HG02970 (cell line): Measurements from ENCODE around the gene SARNP.
"Not testable (repeated sequence)": the region's sequence is repeated elsewhere in the genome, so short reads cannot be mapped to it uniquely, and the experiment has no call there.

Experiments
- ATAC-seq: cut with Tn5 transposase; IDR thresholded peaks from one replicate; pipeline ENCODE4 v1.9.1; 2021; ENCODE audit warnings: mild to moderate bottlenecking, moderate library complexity, moderate number of reproducible peaks; ENCODE audit not compliant: unreplicated experiment, low FRiP score

SARNP gene

DNA sequence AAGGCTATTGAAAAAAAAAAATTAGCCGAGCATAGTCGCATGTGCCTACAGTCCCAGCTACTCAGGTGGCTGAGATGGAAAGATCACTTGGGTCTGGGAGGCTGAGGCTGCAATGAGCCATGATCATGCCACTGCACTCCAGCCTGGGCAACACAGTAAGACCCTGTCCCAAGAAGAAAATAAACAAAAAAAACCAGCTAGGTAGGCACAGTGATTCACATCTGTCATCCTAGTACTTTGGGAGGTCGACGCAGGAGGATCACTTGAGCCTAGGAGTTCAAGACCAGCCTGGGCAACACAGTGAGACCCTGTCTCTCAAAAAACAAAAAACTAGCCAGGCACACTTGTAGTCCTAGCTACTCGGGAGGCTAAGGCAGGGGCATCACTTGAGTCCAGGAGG lies 8.2 kb downstream of the SARNP start:
- no peak for ATAC-seq

DNA sequence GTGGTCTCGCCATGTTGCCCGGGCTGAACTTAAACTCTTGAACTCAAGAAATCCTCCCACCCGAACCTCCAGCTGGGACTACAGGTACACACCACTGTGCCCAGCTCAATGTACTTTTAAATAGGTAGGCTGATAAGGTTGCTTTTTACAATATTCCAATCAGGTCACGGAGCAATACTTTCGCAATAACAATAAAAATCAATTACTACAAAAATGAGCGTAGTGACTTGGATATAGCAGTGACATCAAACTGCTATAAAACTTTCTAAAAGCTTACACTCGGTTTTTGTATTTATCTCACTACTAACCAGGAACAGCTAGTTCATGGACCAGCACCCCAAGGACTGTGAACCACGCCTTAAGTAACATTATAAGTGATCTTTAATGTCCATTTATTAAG lies 10.5 kb downstream of the SARNP start:
- no peak for ATAC-seq

DNA sequence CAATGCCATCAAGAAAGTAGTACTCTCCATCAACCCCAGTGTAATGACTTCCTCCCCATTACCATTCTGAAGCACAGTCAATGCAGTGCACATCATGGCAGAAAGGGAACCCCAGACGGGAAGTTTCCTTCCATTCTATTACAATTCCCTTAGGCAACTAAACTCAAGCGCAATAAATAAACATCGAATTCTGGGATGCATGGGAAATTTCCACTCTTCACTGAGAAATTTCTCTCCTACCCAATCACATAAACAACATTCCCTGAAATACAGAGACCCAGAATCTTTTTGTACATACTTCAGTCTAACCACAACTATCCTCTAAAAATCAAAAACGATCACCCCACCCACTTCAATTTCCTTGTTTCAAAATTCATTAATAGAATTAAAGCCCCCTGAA lies 20.0 kb downstream of the SARNP start:
- ATAC-seq, result no peak

DNA sequence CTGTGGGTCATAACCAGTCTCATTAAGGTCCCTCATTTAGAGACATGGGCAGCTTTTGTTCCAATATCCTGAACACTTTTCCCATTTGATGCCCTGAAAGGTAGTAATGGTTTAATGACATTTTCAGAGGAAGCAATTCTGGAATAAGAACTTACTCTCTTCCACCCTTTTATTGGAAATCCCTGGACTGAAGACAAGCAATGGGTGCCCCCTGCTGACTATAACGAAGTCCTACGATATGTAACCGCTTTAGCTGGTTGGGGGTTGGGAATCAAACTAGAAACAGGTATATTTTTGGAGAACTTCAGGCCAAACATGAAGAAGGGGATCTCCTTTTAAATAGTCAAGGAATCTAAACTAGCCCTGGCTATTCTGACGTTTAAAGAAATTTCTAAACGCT lies 20.5 kb downstream of the SARNP start:
- no peak for ATAC-seq

DNA sequence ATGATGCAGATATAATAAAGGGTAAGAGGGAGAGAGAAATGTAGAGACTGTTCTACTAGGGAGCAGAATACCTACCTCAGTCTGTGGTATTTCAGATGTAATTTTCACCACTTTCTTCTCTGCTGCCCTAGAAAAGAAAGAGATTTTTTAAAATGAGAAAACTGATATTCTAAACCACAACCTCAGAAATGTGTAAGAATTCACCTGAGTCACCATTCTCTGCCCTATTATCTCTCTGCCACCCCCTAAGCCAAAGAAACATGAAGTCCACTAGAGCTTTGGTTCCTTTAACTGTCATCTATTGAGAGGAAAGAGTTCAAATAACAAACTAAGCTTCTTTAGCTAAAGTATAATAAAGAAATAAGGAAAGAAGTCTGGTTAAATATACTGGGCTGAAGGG lies 21.6 kb downstream of the SARNP start:
- no peak for ATAC-seq

DNA sequence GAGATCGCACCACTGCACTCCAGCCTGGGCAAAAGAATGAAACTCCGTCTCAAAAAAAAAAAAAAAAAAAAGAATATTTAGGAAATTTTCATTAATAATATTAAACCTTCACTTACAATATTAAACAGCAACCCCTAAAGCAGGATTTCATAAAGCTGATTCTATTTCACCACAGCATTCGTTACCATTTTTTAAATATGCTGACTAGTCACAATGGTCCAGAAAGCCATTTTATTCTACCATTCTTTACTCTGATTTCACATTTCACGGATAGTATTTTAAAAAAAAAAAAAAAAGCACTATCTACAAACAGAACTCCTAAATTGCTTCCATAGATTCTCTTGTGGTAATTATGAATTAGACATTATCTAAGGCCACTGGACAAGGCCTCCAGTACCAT lies 27.6 kb downstream of the SARNP start:
- no peak for ATAC-seq

DNA sequence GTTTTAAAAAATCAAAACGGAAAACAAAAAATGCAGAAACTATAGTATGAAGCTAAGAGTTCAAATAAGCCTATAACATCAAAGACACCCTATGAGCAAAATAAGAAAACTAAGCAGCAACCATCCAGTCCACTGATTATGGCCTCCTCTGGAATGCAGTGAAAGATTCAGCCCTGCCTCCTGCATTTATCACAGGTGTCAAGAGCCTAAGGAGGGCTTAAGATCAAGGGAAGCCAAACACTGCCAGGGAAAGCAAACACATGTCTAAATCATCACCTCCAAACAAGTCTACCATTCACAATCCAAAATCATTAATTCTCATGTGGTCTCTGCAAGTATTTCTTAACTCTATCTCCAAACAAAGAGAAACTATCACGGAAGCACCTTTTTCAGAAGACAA lies 28.4 kb downstream of the SARNP start:
- no peak for ATAC-seq

DNA sequence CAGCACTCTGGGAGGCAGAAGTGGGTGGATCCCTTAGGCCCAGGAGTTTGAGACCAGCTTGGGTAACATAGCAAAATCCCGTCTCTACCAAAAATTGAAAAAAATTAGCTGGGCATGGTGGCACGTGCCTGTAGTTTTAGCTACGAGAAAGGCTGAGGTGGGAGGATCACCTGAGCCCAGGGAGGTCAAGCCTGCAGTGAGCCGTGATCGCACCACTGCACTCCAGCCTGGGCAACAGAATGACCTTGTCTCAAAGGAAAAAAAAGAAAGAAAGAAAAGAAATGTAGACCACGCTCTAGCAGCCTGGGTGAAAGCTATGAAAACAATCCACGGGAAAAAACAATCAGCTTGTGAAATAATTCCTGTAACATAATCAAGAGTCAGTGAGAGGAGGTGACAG lies 29.0 kb downstream of the SARNP start:
- ATAC-seq, result no peak

DNA sequence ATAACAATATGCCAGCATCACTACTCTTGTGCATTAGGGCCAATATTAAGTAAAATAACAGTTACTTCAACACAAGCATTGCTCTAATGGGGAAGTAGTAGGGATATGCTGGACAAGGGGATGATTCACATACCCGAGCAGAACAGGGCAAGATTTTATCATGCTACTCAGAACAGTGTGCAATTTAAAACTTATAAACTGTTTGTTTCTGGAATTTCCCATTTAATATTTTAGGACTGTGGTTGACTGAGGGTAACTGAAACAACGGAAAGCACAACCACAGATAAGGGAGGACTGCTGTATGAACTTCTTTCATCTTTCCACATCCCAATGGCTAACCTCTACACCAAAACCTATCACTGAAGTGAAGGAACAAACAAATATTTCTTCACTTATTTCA lies 36.8 kb downstream of the SARNP start:
- no peak for ATAC-seq

DNA sequence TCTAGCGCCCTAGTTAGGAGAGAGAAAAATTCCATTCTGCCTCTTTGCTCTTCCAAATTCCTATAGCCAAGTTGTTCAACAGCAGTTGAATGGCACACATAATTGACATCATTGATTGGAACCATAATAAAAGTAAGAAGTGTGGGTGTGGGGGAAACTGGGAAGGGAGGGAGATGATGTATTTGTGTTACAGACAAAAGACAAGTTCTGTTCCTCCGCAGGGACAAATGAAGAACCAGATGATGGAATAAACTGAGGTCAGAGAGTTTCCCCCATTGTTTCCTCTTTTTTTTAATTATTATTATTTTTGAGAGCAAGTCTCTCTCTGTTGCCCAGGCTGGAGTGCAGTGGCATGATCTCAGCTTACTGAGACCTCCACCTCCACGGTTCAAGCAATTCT lies 39.7 kb downstream of the SARNP start:
- no peak for ATAC-seq

DNA sequence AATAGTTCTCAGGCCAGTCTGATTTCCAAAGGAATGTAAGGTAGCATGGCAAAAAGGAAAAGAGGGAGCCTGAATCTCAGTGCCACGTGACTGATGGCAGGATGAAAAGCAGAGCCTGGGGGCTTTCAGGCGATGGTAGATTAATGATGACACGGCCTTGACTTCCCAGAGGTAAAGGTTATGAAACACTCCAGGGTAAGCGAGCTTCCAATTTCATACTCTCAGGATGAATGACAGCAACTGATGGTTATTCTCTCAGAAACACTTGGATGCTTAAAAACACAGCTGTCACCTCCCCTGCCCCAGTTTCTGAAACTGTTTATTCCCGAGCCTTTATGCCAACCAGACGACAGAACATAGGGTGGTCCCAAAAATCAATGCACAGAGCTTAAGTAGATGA lies 45.8 kb downstream of the SARNP start:
- no peak for ATAC-seq

DNA sequence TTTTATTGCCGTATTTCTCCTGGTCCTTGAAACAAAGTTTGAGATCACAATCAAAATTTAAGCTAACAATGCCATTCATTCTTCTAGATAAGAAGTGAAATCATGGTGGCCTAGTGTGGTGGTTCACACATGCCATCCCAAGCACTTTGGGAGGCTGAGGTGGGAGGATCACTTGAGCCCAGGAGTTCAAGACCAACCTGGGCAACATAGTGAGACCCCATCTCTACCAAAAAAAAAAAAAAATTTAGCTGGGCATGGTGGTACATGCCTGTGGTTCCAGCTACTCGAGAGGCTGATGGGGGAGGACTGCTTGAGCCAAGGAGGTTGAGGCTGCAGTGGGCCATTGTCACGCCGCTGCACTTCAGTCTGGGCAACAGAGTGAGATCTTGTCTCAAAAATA lies 50.4 kb downstream of the SARNP start:
- ATAC-seq, result no peak

DNA sequence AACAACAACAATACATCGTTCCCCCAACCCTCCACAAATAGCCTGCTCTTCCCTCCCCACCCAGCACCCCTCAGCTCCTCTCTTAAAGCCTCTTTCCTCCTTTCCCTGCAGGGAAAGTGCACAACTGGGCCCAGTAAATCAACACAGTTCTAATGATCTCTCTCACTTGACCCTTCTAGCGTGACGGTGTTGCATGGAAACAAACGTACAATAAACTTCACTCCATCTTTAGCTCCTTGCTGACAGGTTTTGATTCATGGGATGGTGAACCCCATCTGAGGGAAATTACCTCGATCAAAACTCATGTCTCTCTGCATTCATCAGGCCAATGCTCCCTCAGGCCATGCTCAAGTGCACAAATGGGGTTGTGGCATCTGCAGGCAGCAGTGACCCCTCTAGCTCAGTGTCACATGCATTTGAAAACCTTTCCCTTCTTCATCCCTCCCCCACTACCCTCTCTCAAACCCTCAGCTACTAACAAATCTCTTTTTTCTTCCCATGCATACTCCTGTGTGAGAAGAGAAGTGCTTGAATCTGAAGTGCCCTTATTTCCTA lies 51.7 kb downstream of the SARNP start:
- no peak for ATAC-seq

DNA sequence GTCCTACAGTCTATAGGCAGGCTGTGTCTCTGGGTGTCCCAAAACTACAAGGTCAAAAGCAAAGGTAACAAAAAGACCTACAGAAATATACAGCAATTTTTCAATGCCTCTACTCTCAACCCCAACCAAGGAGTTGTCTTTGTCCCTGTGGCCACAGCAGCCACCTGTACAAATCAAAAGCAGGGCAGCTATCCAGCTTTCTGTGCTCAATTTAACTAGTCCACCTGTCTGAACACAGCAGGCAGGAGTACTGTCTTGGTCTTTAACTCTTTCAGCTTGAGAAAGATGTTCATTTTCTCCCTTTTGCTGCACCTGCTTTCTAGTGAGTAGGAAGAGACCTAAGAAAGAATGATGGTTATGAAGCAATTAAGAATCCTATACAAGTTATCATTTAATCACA lies 54.9 kb downstream of the SARNP start:
- ATAC-seq, result no peak

DNA sequence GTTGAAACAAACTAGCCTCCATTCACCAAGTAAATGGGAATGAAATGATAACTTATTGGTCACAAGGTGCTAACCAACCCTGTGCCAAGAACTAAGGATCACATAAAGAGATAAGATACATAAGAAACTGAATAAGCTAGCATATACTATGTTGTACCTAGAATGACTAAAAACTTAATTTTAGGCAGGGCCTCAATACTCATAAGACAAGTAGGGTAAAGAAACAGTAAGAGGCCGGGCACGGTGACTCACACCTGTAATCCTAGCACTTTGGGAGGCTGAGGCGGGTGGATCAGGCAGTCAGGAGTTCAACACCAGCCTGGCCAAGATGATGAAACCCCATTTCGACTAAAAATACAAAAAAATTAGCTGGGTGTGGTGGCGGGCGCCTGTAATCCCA lies 56.9 kb downstream of the SARNP start:
- no peak for ATAC-seq

DNA sequence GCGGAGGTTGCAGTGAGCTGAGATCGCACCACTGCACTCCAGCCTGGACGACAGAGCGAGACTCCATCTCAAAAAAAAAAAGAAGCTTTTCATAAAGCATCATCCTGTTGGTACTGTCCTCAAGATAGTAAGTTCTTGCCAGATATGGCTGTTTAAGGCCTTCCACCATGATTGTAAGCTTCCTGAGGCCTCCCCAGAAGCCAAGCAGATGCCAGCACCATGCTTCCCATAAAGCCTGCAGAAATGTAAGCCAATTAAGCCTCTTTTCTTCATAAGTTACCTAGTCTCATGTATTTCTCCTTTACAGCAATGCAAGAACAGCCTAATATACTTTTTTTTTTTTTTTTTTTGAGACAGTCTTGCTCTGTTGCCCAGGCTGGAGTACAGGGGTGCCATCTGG lies 58.9 kb downstream of the SARNP start:
- ATAC-seq, result not testable (repeated sequence)

DNA sequence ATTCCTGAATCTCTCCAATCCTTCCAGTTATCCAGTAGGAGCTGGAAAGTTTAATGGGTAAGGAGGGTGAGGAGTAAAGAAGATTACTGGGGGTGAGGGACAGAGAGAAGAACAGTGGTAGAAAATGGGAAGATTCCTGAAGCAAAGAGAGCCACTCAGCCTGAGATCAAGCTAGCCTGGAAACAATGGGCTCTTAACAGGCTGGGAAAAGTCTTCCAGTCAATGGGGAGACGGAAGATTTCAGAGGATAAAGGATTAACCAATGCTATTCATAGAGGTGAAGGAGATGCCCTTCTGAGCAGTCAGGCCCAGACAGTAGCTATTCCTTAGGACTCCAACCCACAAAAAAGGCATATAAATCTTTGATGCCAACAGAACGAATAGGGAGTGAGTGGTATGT lies 59.8 kb downstream of the SARNP start:
- ATAC-seq, result no peak

DNA sequence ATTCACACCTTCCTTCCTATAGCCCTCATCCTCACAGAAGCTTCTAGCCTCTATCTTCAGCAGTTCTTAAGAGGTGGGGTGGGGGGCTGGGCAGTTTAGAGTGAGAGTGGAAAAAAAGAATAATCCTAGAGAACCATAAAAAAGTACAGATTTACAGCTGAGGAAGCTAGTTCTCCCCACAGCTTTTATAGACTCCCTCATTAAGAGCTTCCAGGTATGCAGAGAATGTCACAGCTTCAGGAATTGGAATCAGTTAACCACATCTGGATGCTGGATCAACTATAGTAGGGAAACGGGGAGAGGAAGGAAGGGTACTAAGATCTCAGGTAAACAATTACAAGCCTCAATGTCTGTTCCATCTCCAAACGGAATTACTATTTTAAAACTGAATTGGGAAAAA lies 62.3 kb downstream of the SARNP start:
- no peak for ATAC-seq

DNA sequence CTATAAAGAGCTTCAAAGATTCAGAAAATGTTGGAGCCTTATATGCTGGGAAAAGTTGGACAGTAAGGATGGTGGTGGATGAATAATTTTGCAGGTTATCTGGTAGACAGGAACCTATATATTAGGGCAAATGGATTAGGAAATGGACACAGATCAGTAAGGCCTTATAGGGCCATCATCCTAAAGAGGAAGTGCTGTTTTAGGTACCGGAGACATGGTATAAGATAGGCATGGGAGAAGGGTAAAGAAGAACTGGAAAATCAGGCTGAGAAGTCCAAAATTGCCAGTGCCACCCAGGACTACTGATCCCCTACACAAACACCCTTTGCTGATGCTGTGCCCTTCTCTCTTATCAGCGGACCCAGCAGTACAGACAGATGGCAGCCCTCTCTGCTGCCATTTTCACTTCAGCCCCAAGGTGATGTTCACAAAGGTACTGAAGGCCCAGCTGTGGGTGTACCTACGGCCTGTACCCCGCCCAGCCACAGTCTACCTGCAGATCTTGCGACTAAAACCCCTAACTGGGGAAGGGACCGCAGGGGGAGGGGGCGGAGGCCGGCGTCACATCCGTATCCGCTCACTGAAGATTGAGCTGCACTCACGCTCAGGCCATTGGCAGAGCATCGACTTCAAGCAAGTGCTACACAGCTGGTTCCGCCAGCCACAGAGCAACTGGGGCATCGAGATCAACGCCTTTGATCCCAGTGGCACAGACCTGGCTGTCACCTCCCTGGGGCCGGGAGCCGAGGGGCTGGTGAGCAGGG lies 69.1 kb downstream of the SARNP start:
- ATAC-seq, result no peak

DNA sequence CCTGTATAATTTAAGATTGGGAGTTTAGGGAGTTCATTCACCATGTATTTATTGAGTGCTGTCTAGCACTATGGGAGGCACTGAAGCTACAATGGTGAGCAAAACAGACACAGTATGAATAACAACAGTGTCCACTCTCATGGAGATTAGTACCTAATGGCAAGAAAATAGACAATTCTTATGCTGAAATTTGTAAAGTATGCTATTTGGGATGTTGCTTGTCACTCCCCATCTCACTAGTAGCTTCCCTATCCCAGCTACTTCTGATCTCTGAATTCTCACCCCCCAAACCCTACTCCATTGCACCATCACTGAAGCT lies 70.7 kb downstream of the SARNP start:
- no peak for ATAC-seq

DNA sequence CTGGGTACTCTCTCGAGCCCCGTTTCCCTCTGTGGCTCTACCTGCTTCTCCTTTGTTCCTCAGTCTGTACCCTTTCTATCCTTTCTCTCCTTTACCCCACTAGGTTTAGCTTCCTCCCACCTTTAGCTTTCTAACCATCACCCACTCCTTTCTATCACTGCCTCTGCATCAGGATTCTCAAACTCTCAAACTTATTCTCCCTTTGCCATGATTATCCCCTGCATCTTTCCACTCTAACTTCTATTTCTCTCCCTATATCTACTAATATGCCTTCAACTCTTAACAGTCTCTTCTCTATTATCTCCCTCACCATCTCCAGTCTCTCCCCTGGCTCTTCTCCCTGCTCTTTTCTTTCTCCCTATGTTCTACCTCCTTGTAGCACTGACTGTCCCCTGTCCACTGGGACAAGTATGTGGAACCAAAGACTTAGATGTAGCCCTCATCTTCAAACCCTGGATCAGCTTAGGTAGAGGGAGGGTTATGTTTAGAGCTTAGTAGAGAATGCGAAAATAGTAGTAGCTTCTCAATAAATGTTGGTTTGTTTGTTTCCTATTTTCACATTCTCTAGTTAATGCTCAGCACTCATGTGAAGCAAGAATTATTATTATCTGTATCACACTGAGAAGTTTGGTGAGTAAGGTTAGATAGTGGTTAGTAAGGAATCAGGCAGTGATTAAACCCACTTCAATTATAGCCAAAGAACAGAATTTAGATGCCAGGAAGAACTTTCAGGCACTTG lies 71.2 kb downstream of the SARNP start:
- no peak for ATAC-seq
